ENCODE data around the gene PDS5A. TPM values are rescaled to one million over a fixed set of nuclear protein-coding genes. Genes with fewer than 3 reads are reported as not detected.

PDS5A gene
- total and polyA plus RNA-seq, 11 donors = 10.9 to 41.6 (median 30.3) TPM

DNA sequence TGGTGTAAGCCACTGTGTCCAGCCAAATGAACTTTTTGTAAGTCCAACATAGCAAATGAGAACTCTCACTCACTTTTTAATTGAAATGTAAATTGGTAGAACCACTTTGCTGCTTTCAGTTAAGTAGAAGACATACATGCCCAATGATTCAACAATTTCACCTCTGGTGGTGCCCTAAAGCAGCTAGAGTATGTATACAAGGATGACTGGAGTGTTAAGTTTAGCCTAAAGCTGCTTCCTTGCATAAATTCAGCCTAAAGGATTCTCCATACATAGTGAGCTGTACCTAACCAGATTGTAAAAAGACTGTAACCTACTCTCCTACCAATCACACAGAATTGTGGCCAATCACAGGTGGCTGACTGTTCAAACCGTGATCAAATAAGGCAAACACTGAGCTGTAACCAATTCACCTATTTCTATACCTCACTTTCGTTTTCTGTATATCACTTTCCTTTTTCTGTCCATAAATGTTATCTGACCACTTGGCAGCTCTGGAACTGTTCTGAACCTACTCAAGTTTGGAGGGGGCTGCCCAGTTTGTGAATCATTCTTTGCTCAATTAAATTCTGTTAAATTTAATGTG is 39.9 kb downstream of the PDS5A start:
- no peak for TF ChIP-seq CTCF (IDR thresholded peaks at IDR 0.05)
- no peak for TF ChIP-seq POLR2A (IDR thresholded peaks at IDR 0.05)
- Histone ChIP-seq H3K27ac (no peak overlapping the region), H3K4me1 (peaks cover 0 to 45% (median 16%) of the 10 kb centered on the region in 12 donors), H3K9me3 (no peaks in the 10 kb centered on the region), H3K4me3 (no peak overlapping the region), H3K27me3 (no peaks in the 10 kb centered on the region), H3K36me3 (peaks cover 0 to 5% (median 0%) of the 10 kb centered on the region in 9 donors)
- ATAC-seq (no peak), DNase-seq (no peak)
- 92 to 97% (median 96%) methylated on average over 2 of the region's 2 CpGs for WGBS, 4 donors
- intact Hi-C loops (cut with DNase I) = no loop called here

DNA sequence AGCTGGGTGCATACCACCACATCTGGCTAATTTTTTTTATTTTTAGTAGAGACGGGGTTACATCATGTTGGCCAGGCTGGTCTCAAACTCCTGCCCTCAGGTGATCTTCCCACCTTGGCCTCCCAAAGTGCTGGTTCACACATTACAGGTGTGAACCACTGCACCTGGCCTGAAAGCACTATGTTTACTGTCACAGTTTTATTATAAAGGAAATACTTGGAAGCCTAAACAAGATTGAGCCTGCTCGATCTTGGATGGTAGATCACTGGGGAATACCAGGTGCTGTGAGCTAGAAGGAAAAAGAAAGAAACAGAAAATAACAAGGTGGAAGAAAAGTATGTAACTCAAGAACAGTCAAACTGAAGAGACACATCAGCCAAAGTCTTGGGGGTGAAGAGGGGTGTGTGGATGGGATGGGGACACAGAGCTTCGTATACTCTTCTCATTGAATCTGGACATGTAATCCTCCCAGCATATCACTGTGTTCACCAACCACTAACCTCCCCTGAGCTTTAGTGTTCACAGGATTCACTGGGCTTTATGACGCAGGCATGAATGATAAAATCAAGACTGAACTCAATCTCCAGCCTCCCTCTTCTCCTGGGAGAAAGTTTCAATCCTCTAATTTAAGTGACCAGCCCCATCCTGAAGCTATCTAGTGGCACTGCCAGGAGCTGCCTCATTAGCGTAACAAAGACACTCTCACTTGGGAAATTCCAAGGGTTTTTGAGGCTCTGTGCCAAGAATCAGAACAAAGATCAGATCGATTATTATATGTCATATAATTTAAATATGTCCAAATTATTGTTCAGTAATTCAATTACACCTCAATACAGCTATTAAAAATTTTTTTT is 40.9 kb downstream of the PDS5A start:
- intact Hi-C loops (cut with DNase I) = no loop called here
- no peak for ATAC-seq
- Histone ChIP-seq H3K27ac (no peak overlapping the region), H3K36me3 (peaks cover 0 to 5% (median 0%) of the 10 kb centered on the region in 9 donors), H3K4me1 (peaks cover 0 to 48% (median 16%) of the 10 kb centered on the region in 12 donors), H3K4me3 (no peak overlapping the region), H3K27me3 (no peaks in the 10 kb centered on the region), H3K9me3 (no peaks in the 10 kb centered on the region)
- DNase-seq = no peak
- WGBS, 4 donors = 82 to 88% (median 85%) methylated on average over 6 of the region's 6 CpGs
- TF ChIP-seq POLR2A (IDR thresholded peaks at IDR 0.05) = no peak
- TF ChIP-seq CTCF (IDR thresholded peaks at IDR 0.05) = no peak

DNA sequence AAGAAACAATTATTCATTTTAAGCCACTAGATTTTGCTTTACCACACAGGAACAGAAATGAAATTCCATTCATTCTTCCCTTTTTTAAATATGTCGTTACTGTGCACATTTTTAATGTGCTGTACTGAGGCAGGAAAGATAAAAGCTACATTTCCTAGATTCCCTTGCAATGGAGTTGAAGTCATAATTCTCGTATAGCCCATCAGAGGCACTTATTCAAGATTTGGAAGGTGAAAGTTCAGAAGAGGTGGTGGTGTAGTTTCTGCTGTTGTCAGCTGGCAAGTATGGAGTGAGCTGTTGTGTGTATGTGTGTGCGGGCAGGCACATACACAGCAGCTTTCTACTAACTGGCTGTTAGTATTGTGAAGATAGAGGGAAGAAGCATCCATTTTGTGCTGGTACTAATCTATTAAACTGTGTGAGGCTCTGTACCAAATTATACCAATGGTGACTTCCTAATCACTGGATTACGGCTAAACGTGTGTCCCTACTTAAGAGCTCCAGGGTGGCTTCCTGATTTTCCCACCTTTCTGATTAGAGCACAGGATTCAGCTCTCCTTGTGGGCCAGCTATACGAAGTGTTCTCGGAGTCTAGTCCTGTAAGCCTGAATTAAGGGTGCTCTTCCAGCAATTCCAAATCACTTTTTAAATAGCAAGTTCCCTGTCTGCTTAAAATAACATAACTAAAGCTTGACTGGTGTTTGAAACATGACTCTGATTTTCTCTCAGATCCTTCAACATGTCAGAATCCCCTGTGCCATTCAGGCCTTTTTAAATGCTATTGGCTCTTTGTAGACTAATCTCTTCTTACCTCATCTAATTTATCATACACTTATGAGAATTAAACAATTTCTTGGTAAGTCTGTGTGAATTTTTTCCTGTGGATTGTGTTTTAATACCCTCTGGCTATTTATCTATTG is 43.8 kb downstream of the PDS5A start:
- ATAC-seq (peak in 3 of 4 donors; percentile 39 to 51 (median 39)), DNase-seq (no peak)
- Histone ChIP-seq H3K4me3 (peak overlapping the region in 1 of 12 donors; percentile 31), H3K27ac (peak overlapping the region in 1 of 12 donors; percentile 50), H3K27me3 (no peaks in the 10 kb centered on the region), H3K4me1 (peaks cover 0 to 54% (median 16%) of the 10 kb centered on the region in 12 donors), H3K9me3 (no peaks in the 10 kb centered on the region), H3K36me3 (peaks cover 0 to 5% (median 0%) of the 10 kb centered on the region in 9 donors)
- TF ChIP-seq CTCF (IDR thresholded peaks at IDR 0.05) = no peak
- TF ChIP-seq POLR2A (IDR thresholded peaks at IDR 0.05) = no peak
- intact Hi-C loops (cut with DNase I) = no loop called here
- 27 to 41% (median 28%) methylated on average over 7 of the region's 7 CpGs for WGBS, 4 donors

Measured in heart left ventricle (tissue), 16 donors.